AG04450 (cell line): ENCODE measurements around the gene RB1. TPM values are rescaled to one million over a fixed set of nuclear protein-coding genes. Genes with fewer than 3 reads are reported as not detected.
"Not testable (repeated sequence)": the region's sequence is repeated elsewhere in the genome, so short reads cannot be mapped to it uniquely, and the experiment has no call there.

Source experiments
- CTCF ChIA-PET: fragments of 300-600, 350-600 bp; formaldehyde crosslinking; extraction: SDS; loops from one replicate; lab custom pipeline; 2022; ENCODE audit warnings: antibody characterized with exemption, inconsistent platforms; lab: Charles Lee
- POLR2A ChIA-PET: fragments of 350-600 bp; formaldehyde crosslinking; extraction: SDS; loops from one replicate; lab custom pipeline; 2021; ENCODE audit warnings: antibody characterized with exemption, inconsistent platforms; lab: Yijun Ruan, JAX
- DNase-seq: peaks from one replicate; pipeline ENCODE4 v3.0.0-alpha.2; 2011; ENCODE audit warnings: low read depth, low spot score
- H3K27ac ChIP-seq: one replicate; pipeline ENCODE4 v1.5.1; 2012; ENCODE audit warnings: low read depth, low read length, control low read depth
- H3K27me3 ChIP-seq: one replicate; pipeline ENCODE4 v1.6.0; 2012; ENCODE audit warnings: low read length; ENCODE audit not compliant: control insufficient read depth, insufficient read depth
- H3K4me3 ChIP-seq: 2 replicates; pipeline ENCODE4 v1.5.1; 2011; ENCODE audit warnings: mild to moderate bottlenecking, low read depth, low read length, control low read depth
- H3K9me3 ChIP-seq: 2 replicates; pipeline ENCODE4 v1.5.1; 2012; ENCODE audit warnings: low read length; ENCODE audit not compliant: control insufficient read depth, insufficient read depth
- polyA plus RNA-seq: library from polyadenylated mRNA; depleted of rRNA; stranded (reverse); fragments of >200 nt; gene quantifications from 2 replicates; pipeline ENCODE4 v1.2.3, GENCODE V29; 2011
- TF ChIP-seq, protein P1 (sequence below): IDR thresholded peaks from 2 replicates; pipeline ENCODE4 v1.5.1; 2011; ENCODE audit warnings: low read depth, low read length, control low read depth, inconsistent platforms

Gene RB1
- polyA plus RNA-seq, 1 experiment, result 27.3 TPM

DNA sequence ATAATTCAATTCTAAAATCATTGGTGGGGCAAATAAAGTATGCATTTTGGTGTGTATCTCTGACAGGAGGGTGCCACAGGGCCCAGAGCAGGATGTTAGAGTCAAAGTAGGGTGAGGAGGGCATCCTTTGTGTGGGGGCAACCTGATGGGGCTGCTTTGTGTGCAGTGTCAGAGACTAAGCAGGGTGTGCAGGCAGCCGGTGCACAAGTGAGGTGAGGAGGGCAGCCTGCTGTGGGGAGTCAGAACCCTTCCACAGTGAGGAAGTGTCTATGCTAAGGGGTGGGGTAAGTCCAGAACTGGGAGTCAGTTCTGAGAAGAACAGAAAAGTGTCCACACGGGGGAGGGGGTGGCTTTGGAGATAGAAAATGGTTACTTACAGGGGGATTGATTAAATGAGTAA is 40.7 kb downstream of the RB1 start:
- Histone ChIP-seq H3K27me3 (no peaks in the 10 kb centered on the region), H3K9me3 (peaks cover 2% of the 10 kb centered on the region), H3K4me3 (no peak overlapping the region), H3K27ac (no peak overlapping the region)
- DNase-seq, result no peak
- ChIA-PET CTCF (no interaction called here), POLR2A (no interaction called here)
- TF ChIP-seq, protein P1, sequence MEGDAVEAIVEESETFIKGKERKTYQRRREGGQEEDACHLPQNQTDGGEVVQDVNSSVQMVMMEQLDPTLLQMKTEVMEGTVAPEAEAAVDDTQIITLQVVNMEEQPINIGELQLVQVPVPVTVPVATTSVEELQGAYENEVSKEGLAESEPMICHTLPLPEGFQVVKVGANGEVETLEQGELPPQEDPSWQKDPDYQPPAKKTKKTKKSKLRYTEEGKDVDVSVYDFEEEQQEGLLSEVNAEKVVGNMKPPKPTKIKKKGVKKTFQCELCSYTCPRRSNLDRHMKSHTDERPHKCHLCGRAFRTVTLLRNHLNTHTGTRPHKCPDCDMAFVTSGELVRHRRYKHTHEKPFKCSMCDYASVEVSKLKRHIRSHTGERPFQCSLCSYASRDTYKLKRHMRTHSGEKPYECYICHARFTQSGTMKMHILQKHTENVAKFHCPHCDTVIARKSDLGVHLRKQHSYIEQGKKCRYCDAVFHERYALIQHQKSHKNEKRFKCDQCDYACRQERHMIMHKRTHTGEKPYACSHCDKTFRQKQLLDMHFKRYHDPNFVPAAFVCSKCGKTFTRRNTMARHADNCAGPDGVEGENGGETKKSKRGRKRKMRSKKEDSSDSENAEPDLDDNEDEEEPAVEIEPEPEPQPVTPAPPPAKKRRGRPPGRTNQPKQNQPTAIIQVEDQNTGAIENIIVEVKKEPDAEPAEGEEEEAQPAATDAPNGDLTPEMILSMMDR, result no peak

DNA sequence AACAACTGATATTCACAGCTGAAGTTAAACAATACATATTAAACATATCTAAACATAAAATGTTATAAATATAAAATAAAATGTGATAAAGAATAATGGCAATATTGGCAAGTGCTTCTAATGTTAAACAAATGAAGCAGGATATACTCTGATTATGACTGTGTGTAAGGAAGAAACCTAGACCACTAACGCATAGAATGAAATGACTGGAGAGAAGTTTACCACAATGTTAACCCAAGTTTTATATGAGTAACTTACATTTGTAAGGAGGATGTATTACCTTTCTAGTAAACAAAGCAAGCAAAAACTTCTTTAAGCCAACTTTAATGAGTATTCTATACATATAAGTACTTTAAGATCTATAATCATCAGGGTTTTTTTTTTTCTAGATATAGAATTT is 43.0 kb downstream of the RB1 start:
- ChIA-PET POLR2A (no interaction called here), CTCF (interaction anchor here (0.6 kb wide), 2 partner anchors 10 to 217 kb away, joined by 5 to 6 read pairs; no protein-coding TSS in a partner anchor)
- TF ChIP-seq, protein P1, result no peak
- DNase-seq, result no peak
- Histone ChIP-seq H3K4me3 (no peak overlapping the region), H3K27ac (no peak overlapping the region), H3K9me3 (no peaks in the 10 kb centered on the region), H3K27me3 (no peaks in the 10 kb centered on the region)

DNA sequence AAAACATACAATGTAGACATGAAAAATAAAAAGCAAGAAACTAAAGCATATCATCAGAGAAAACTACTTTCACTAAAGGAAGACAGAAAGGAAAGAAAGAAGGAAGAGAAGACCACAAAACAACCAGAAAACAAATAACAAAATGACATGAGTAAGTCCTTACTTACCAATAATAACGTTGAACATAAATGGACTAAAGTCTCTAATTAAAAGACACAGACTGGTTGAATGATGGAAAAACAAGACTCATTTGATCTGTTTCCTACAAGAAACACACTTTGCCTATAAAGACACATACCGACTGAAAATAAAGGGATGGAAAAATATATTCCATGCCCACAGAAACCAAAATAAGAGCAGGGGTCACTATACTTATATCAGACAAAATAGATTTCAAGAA is 46.0 kb downstream of the RB1 start:
- Histone ChIP-seq H3K27ac (no peak overlapping the region), H3K27me3 (no peaks in the 10 kb centered on the region), H3K4me3 (no peak overlapping the region), H3K9me3 (no peaks in the 10 kb centered on the region)
- ChIA-PET CTCF (no interaction called here), POLR2A (no interaction called here)
- no peak for DNase-seq
- TF ChIP-seq, protein P1, result no peak

DNA sequence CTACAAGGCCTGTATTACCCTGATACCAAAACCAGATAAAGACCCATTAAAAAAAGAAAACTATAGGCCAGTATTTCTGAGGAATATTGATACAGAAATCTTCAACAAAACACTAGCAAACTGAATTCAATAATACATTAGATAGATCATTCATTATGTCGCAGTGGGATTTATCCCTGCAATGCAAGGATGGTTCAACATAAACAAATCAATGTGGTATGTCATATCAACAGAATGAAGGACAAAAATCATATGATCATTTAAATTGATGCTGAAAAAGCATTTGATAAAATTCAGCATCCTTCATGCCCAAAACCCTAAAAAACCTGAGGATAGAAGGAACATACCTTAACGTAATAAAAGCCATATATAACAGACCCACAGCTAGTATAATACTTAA is 50.0 kb downstream of the RB1 start:
- ChIA-PET POLR2A (no interaction called here), CTCF (no interaction called here)
- Histone ChIP-seq H3K9me3 (no peaks in the 10 kb centered on the region), H3K4me3 (no peak overlapping the region), H3K27me3 (no peaks in the 10 kb centered on the region), H3K27ac (no peak overlapping the region)
- TF ChIP-seq, protein P1, result no peak
- DNase-seq, result no peak

DNA sequence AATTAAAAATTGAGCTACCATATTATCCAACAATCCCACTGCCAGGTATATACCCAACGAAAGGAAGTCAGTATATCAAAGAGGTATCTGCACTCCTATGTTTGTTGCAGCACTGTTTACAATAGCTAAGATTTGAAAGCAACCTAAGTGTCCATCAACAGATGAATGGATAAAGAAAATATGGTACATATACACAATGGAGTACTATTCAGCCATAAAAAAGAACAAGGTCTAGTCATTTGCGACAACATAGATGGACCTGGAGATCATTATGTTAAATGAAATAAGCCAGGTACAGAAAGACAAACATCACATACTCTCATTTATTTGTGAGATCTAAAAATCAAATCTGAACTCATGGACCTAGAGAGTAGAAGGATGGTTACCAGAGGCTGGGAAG is 52.0 kb downstream of the RB1 start:
- DNase-seq, H3K27me3 ChIP-seq, CTCF ChIA-PET, H3K4me3 ChIP-seq, POLR2A ChIA-PET, H3K9me3 ChIP-seq, H3K27ac ChIP-seq: not testable (repeated sequence)

DNA sequence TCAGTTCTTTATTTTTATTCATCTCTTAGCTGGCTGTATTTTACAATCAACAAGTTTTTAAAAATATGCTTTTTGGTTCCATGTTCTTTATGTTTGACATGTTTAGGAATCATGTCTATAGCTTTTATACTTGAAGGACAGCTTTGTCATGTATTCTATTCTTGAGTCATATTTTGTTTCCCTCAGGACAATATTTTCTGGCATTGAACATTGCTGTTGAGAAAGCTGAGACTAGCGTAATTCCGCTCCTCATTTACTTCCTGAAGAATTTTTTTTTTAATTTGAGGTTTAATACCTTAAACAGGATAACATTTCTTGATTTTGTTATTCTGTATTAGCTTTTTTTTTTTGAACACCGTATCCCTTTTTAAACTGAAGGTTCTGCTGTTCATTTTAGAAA is 53.2 kb downstream of the RB1 start:
- CTCF ChIA-PET, result interaction anchor here (0.5 to 2.0 kb wide), 3 partner anchors 11 to 318 kb away, joined by 3 to 11 read pairs (median 5); no protein-coding TSS in a partner anchor
- Histone ChIP-seq H3K27ac (no peak overlapping the region), H3K27me3 (no peaks in the 10 kb centered on the region), H3K9me3 (no peaks in the 10 kb centered on the region), H3K4me3 (no peak overlapping the region)
- no peak for DNase-seq
- POLR2A ChIA-PET, result no interaction called here
- TF ChIP-seq, protein P1, result no peak
